T-helper 9 cell (primary cell): ENCODE data around the gene SLC28A1.

ENCODE experiments used
- DNase-seq: peaks from one replicate; pipeline ENCODE4 v3.0.0-alpha.2; 2020
- total RNA-seq, 2 donors: gene quantifications; one replicate each; lab custom pipeline; 2026; lab: John Stamatoyannopoulos, UW

The SLC28A1 gene, protein sequence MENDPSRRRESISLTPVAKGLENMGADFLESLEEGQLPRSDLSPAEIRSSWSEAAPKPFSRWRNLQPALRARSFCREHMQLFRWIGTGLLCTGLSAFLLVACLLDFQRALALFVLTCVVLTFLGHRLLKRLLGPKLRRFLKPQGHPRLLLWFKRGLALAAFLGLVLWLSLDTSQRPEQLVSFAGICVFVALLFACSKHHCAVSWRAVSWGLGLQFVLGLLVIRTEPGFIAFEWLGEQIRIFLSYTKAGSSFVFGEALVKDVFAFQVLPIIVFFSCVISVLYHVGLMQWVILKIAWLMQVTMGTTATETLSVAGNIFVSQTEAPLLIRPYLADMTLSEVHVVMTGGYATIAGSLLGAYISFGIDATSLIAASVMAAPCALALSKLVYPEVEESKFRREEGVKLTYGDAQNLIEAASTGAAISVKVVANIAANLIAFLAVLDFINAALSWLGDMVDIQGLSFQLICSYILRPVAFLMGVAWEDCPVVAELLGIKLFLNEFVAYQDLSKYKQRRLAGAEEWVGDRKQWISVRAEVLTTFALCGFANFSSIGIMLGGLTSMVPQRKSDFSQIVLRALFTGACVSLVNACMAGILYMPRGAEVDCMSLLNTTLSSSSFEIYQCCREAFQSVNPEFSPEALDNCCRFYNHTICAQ
- 0 reads per million in 2 donors for total RNA-seq

DNA sequence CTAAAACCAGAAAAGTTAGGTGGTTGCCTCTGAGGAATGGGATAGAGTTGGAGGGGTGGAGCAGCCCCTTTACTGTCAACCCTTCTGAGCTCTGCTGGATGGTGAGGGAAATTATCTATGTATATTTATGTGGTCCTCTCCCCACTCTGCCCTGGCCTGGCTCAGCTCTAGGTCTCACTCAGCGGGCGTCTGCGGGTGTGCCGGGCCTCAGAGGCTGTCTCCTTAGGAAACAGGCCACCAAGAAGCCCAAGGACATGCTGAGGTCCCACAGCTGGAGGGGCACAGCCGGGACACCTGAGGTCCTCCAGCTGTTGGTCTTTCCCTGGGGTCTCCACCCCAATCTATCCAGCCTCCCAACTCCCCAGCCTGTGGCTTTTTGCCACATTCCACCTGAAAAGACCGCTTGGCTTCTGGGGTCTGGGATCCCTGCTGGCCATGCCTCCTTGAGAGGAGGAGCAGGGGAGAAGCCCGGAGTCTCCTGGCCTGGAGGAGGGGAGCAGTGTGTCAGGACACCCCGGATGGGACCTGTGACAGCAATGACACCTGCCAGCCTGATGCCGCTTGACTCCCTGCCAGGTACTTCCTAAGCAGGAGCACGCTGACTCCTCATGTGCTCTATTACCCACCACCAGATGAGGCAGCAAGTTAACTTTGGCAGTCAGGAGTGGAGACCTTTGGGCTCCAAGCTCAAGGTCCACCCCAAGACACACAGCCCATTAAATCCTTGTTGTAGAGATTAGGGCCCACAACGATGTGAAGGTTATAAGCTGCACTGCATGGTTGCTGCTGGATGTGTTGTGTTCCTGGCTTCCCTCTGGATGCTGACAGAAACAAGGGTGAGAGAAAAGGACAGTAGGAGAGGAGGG, at the start of gene SLC28A1:
Gene SLC28A1 (plus strand): TSS at position 747 of the 866 bp plus-strand sequence. CDS start 3,099 bp downstream, outside the sequence.
- DNase-seq: no peak

DNA sequence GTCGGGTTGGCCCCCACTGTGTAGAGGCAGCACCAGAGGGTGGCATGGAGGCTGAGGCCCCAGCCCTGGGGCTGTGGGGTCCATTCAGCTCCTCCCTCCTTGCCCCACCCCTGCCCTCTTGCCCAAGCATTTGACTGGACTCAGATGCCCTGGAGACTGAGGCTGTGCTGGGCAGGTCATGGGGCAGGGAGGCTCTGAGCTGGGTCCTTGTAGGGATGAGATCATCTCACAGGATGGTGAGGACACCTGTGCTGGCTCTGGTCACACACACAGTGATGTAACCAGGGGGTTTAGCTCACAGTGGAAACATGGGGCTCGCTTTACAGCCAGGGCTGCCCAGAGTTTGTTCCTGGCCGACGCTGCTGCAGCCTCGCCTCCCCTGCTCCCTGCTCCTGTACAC, 49.5 kb upstream of the SLC28A1 start:
- no peak for DNase-seq

DNA sequence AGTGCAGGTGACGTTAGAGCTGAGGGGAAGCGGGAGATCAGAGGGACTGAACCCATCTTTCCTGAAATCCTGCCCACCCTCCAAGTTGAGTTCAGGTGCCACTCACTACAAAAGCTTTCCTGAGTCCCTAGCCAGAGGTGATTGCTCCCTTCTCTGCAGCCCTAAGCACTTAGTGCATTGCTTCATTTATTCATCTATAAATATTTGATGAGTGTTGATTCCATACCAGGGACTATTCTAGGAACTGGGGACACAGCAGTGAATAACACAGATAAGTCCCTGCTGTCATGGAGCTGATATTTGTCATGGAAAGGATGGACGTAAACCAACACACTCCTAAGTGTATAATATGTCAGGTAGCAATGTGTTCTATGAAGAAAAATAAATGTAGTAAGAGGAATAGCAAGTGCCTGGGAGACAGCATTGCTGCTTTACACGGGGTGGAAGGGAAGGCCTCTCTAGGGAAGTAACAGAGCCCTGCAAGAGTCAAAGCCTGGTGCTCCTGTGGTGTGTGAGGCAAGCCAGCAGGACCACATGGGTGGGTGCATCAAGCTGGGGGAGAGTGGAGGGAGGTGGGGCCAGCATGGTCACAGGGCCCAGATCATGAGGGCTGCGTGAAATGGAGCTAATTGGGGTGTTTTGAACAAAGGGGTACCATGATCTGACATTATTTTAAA, 48.7 kb upstream of the SLC28A1 start:
- no peak for DNase-seq

DNA sequence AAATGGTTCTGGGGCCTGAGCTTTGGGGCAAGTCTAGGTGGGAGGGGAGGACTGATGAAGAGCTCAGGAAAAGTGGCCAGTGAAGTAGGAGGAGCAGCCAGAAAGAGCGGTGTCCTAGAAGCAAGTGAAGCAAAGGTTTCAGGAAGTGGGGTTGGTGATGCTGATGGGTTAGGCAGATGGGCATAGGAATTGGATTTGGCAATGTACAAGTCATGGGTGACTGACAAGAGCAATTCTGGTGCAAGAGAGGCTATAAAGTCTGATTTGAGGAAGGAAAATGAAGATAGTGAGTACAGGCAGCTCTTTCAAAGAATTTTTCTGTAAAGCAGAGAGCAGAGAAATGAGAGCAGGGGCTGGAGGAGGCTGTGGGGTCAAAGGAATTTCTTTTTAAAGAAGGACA, 47.6 kb upstream of the SLC28A1 start:
- DNase-seq: no peak

DNA sequence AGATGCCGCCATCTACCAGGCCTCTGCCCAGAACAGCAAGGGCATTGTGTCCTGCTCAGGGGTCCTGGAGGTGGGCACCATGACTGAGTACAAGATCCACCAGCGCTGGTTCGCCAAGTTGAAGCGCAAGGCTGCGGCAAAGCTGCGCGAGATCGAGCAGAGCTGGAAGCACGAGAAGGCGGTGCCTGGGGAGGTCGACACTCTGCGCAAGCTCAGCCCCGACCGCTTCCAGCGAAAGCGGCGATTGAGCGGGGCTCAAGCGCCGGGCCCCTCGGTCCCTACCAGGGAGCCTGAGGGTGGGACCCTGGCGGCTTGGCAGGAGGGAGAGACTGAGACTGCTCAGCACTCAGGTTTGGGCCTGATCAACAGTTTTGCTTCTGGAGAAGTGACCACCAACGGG, 44.7 kb upstream of the SLC28A1 start:
- no peak for DNase-seq

DNA sequence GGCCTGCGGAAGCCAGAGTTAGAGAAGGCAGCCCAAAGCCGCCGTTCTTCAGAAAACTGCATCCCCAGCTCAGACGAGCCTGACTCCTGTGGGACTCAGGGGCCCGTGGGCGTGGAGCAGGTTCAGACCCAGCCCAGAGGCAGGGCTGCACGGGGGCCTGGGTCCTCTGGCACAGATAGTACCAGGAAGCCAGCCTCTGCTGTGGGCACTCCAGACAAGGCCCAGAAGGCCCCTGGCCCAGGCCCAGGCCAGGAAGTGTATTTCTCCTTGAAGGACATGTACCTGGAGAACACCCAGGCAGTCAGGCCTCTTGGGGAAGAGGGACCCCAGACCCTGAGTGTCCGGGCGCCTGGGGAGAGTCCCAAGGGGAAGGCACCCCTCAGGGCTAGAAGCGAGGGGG, 44.2 kb upstream of the SLC28A1 start:
- no peak for DNase-seq

DNA sequence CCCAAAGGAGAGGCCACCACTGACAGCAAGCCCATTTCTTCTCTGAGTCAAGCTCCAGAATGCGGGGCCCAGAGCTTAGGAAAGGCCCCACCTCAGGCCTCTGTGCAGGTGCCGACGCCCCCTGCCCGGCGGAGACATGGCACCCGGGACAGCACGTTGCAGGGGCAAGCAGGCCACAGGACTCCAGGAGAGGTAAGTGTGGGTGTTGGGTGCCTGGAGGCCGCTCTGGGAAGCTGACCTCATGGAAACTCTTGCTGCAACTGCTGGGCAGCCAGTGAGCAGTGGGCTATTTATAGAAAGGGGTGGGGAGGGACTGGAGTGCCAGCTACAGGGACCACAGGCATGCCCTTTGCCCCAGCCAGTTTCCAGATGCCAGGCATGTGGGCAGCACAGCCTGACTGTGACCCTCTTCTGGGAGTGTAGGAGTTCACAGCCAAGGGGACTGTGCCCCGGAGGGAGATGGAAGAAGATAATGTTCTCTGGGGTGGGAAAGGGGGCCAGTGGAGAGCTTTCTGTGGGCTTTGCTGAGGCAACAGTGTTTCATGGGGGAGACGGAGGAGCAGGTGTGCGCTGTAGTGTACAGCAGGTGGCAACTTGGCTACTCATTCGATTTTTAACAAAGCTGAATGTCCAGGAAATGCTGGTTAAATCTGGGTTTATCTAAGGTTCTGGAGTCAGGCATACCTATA, 43.6 kb upstream of the SLC28A1 start:
- no peak for DNase-seq

DNA sequence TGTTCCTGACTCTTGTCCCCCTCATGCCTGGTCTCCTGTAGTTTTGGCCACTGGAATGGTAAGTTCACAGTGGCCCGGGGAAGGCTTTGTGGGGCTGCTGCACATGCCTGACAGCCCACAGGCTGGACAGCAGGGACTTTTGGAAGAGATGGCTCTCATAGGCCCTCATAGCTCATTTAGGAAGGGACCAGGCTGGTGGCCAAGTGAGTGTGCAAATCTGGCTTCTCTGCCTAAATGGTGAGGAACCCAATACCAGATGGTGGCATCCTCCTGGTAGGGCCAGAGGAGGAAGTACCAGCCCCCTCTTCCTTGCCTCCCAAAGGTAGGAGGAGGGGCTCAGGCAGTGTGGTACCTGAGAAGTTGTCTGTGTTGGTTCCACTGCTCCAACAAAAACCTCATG, 41.7 kb upstream of the SLC28A1 start:
- no peak for DNase-seq

DNA sequence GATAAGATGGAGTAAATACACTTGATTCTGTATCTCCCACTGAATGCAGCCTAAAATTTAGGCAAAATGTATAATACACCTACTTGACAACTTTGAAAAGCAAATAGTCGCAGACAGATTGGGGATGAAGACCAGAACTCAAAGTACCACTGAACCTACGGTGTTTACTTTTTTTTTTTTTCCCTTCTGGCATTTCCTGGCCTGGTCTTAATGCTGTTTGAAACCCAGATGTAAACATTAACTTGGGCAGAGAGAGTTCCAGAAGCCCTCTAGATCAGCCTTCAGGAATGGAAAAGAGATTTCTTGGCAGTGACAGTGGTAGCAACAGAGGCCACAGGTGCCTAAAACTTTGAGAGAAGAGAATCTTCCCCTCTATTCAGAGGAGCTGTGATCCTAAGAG, 39.5 kb upstream of the SLC28A1 start:
- no peak for DNase-seq

DNA sequence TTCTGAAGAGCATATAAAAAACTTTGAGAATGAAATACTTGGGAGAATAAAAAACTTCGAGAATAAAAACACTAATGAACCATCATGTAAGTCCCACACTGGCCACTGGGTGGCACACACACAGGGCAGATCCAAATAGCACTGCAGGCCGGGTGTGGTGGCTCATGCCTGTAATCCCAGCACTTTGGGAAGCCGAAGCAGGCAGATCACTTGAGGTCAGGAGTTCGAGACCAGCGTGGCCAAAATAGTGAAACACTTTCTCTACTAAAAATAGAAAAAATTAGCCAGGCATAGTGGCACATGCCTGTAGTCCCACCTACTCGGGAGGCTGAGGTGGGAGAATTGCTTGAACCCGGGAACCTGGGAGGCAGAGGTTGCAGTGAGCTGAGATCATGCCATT, 38.8 kb upstream of the SLC28A1 start:
- peak; percentile 13 for DNase-seq

DNA sequence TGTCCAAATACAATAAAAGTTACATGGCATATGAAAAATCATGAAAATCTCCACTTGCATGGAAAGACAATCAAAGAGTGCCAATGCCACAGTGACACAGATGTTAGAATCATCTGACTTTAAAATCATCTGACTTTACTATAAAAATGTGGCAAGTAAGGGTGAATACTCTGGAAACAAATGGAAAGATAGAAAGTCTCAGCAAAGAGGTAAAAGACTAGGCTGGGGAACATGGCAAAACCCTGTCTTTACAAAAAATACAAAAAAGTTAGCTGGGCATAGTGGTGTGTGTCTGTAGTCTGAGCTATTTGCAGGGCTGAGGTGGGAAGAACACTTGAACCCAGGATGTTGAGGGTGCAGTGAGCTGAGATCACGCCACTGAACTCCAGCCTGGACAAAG, 38.2 kb upstream of the SLC28A1 start:
- no peak for DNase-seq

DNA sequence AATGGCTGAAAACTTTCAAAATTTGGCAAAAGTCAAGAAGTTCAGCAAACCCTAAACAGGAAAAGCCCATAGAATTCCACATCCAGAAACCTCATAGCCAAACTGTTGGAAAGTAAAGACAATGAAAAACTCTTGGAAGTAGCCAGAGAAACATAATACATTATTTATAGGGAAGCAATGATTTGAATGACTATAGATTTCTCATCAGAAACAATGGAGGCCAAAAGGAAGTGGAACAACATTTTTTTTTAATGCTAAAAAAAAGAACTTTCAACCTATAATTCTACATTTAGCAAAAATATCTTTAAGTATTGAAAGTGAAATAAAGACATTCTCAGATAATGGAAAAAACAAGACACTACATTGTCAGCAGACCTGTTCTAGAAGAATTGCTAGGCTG, 37.1 kb upstream of the SLC28A1 start:
- no peak for DNase-seq

DNA sequence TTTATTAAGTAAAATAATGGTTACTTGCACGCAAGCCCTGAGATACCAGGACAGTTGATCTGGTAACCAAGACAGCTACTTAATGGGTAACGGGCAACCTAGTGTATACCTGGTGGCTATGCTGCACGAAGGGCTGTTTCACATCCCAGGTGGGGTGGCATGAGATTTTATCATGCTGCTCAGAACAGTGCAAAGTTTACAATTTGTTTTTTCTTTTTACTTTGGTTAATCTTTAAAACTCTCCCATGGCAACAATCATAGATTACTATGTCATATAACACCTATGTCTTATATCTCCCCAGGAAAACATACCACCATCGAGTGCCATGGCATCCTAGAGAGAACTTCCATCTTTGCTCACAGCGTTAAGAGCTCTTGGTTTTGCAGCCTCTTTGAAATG, 32.2 kb upstream of the SLC28A1 start:
- DNase-seq: no peak

DNA sequence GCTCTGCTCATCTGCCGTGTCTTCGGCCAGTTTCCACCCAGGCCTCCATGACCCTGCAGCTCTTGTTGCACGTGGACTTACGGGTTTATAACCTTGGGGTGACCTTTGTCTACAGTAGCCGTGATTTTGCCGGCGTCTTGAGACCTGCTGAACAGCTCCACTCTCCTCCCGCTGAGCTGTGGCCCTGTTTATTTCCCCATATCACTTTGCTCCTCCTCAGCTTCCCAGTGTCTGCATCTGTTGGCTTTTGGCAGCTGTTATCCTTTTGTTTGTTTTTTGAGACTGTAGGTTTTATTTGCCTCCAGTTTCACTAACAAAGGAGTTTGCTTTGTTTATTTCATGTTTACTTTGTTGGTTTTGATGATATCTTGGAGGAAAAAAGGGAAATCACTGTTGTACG, 29.3 kb upstream of the SLC28A1 start:
- no peak for DNase-seq

DNA sequence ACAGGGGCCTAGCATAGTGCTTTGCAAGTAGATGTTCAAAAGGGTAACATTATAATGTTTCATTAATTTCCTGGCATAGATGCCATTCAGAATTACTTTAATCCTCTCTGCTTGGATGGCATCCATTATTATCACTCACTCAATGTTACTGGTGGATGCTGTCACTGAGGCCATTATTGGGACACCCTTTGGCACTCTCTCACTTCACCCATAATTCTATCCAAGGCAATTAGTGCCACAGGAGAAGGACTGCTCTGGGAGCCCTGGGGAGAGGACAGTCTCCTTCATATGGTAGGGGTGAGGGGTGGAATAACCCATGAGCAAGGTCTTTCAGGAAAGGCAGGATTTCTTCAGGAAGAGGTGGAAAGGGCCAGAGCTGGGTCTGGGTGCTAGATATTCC, 28.7 kb upstream of the SLC28A1 start:
- DNase-seq: no peak

DNA sequence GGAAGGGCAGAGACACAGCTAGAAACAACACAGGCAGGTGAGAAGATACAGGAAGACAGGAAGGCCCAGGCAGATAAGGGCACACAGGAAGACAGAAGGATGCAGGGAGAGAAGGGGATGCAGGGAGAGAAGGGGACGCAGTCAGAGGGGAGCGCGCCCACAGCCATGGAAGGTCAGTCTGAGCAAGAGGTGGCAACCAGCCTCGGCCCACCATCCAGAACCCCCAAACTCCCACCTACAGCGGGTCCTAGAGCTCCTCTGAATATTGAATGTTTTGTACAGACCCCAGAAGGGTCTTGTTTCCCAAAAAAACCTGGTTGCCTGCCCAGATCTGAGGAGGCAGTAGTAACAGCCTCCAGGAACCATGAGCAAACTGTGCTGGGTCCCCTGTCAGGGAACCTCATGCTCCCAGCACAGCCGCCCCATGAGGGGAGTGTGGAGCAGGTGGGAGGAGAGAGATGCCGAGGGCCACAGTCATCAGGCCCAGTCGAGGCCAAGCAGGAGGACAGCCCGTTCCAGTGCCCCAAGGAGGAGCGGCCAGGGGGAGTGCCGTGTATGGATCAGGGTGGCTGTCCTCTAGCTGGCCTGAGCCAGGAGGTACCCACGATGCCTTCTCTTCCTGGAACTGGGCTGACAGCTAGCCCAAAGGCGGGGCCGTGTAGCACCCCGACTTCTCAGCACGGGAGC, 27.6 kb upstream of the SLC28A1 start:
- no peak for DNase-seq

DNA sequence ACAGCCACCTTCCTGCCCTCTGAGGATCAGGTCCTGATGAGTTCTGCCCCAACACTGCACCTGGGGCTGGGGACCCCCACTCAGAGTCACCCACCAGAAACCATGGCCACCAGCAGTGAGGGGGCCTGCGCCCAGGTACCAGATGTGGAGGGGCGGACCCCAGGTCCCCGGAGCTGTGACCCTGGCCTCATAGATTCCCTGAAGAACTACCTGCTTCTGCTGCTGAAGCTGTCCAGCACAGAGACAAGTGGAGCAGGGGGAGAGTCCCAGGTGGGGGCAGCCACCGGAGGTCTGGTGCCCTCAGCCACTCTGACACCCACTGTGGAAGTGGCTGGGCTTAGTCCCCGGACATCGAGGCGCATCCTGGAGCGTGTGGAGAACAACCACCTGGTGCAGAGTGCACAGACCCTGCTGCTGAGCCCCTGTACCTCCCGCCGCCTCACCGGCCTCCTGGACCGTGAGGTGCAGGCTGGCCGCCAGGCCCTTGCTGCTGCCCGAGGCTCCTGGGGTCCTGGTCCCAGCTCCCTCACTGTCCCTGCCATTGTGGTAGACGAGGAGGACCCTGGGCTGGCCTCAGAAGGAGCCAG, 27.0 kb upstream of the SLC28A1 start:
- no peak for DNase-seq

DNA sequence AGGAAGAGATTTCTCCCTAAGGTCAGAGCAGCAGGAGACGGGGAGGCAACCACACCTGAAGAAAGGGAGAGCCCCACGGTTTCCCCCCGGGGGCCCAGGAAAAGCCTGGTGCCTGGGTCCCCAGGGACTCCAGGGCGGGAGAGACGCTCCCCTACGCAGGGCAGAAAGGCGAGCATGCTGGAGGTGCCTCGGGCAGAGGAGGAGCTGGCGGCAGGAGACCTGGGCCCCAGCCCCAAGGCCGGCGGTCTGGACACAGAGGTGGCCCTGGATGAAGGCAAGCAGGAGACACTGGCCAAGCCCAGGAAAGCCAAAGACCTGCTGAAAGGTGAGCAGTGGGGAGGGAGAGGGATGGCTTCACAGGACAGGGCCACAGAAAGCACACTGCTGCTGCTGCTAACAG, 26.2 kb upstream of the SLC28A1 start:
- DNase-seq: no peak

DNA sequence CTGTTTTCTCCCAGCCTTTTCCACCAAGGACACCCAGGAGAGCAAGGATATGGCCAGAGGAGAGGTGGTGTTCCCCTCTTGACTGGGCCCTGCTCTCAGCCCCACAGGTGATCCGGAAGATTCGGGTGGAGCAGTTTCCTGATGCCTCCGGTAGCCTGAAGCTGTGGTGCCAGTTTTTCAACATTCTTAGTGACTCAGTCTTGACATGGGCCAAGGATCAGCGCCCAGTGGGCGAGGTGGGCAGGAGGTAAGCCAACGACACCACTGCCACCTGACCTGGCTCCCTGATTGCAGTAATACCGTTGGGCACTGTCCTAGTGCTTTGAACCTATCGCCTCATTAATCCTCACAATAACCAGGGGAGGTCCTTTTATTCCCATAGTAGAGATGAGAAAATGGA, 25.3 kb upstream of the SLC28A1 start:
- DNase-seq: no peak

DNA sequence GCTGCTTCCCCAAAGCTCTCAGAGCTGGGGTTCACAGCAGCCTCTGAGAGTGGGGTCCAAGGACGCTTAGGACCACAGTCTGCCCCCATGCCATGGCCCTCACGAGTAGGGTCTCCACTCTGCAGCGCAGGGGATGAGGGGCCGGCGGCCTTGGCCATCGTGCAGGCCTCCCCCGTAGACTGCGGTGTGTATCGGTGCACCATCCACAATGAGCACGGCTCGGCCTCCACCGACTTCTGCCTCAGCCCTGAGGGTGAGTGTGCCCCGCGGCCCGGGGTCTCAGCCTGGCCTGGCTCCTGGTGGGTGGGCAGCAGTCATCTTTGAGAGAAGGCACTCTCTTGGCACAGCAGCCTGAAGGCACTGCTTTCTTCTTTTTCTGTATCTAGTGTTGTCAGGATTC, 24.8 kb upstream of the SLC28A1 start:
- no peak for DNase-seq

DNA sequence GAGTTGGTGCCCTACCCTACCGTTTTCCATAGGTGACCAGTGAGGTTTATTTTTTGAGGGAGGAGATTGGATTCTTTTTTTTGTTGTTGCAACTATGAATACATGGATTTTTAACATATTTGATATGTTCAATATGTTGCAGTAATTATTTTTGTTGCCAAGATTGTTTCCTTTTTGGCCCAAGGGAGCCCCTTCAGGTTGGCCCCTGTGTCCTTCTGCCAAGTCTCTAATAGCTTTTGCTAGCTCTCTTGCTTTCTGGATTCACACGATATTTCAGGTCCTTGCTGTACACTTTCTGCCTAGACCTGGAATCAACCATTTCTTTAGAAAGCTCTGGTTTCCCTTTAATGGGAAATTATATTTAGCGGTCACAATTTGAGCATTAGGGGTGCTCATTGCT, 22.7 kb upstream of the SLC28A1 start:
- no peak for DNase-seq
